Daoy (cell line): Measurements from ENCODE around the gene DENND4B. TPM values are rescaled to one million over a fixed set of nuclear protein-coding genes. Genes with fewer than 3 reads are reported as not detected.
A peak's percentile ranks its signal among the peaks of the same experiment; 100 is the strongest.

Experiments used
- DNase-seq: peaks from one replicate; pipeline ENCODE4 v3.0.0-alpha.2; 2015; ENCODE audit warnings: low read depth
- total RNA-seq: library from RNA; depleted of rRNA; stranded (reverse); fragments of >200 nt; shearing (Covaris generic); gene quantifications from 2 replicates; pipeline ENCODE4 v1.2.3, GENCODE V29; 2014

The DENND4B gene
- total RNA-seq, 1 experiment from 2014 or later = 6.6 TPM

DNA sequence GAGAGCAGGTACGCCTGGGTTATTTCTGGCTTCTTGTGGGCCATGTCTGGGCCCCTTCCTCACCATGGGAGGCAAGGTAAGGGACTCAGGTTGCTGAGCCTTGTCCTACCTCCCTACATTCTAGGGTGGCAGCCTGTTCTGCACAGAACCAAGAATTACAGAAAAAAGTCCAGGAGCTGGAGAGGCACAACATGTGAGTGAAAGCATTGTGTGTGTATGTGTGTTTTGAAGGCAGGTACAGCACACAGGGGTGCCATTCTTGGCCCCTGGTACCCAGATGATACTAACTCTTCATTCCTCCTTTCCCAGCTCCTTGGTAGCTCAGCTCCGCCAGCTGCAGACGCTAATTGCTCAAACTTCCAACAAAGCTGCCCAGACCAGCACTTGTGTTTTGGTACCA is 26.6 kb upstream of the DENND4B start:
- DNase-seq = no peak

DNA sequence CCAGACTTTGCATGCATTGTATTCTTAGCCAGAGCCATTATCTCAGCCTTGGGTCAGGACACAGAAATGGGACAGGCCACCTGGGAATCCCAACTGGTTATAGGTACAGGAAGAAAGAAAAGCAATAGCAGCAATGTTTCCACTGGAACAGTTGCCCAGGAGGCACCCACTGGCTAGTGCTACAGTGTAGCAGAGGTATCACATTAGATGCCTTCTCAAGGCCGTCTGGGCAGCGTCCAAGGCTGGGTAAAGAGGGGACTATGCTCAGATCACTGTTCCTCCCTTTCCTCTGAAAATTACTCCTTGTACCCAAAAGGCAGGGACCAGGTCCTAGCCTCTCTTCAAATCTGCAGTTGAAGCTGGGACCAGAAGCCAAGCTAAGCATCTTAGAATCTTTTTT is 23.8 kb upstream of the DENND4B start:
- DNase-seq = no peak

DNA sequence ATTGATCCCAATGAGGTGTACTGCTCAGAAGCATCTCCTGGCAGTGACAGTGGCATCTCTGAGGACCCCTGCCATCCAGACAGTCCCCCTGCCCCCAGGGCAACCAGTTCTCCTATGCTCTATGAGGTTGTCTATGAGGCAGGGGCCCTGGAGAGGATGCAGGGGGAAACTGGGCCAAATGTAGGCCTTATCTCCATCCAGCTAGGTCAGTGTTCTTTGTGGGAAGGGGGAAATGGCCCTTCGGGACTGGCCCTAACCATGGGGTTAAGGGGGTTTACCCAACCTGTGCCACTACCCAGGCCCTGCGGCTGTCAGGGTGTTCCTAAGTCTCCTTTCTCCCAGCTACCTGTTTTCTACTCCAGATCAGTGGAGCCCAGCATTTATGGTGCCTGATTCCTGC is 22.5 kb upstream of the DENND4B start:
- DNase-seq = no peak

DNA sequence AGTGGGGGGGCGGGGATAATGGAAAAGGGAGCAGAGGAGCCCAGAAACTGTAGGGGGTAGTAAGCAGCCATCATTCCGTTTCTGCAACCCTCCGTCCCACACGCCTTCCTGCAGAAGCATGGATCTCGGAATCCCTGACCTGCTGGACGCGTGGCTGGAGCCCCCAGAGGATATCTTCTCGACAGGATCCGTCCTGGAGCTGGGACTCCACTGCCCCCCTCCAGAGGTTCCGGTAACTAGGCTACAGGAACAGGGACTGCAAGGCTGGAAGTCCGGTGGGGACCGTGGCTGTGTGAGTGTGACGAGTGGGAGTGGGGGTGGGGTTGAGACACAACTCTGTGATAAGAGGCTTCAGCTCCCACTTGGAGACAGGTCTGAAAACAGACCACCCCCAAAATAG is 21.9 kb upstream of the DENND4B start:
- no peak for DNase-seq

DNA sequence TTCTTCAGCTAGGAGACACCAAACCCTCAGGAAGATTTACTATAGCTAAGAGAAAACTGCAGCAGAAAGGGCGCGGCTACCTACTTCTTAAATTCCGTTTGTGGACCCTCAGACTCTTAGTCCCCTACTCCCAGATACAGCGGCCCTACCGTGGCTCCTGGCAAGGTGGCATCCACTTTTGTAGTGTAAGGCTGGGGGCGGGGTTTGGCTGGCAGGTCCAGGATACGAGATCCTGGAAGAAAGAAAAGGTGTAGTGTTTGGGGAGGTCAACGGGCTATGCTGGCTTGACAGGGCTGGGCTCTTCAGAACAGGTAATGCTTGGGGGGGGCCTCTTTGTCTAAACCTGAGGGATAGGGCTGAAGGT is 21.5 kb upstream of the DENND4B start:
- DNase-seq = no peak

DNA sequence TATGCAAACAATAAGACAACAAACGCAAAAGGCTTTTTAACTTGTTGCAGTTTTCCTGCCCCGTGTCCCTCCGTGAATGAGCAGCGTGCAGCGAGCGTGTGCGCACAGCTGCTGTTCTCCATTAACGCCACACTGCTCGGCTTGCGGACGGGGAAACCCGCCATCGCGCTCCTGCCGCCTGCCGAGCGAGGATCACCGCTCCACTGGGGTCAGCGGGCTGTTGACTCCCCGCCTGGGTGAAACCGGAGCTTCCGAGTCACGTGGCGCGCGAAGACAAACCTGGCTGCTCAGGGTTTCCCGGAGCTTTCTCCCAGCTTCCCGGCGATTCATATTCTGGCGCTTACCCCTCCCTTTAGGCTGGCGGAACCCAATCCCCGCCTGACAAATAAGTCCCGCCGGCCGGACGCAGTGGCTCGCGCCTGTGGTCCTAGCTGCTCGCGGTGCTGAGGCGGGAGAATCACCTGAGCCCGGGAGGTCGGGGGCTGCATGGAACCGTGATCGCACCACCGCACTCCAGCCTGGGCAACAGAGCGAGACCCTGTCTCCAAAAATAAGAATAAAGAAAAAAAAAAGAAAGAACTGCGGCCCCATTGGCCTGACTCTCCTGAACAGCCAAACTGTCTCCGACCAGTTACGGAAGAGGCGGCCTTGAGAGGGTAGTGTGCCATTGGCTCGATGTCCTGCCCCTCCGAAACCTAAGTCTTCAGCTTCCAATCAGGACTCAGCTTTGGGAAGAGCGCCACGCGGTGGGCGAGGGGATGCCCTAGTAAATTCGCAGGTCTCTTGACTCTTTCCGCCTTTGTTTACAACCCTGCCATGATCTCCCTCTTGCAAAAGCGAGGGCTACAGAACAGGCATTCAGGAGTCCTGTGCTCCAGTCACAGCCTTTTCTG is 20.8 kb upstream of the DENND4B start, which contains the start of gene CREB3L4:
CREB3L4 (plus strand) TSS at position 796 of the 893 bp plus-strand sequence. CDS start 624 bp downstream, outside the sequence.
- peak; percentile 98 for DNase-seq

DNA sequence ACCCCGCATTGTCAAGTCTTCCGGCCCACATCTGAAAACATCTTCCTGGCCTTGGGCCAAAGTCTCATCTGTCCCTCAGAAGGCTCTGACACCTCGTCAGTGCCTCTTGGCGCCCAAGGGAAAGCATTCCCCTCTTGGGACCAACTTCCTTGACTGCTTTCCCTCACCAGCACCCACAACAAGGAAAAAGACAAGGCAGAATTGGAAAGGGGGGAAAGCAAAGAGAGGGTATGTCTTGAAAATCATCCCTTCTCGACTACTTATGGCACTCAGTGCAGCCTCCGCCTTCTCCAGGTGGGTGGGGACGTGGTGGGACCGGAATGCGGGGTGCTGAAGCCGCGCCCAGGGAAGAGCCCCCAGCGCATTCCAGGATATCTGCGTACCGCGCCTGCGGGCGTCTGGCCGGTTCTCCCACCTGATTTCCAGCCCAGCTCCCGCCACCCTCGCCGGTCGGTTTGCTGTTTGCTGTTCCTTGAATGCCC is 17.4 kb upstream of the DENND4B start:
- DNase-seq = peak; percentile 71

DNA sequence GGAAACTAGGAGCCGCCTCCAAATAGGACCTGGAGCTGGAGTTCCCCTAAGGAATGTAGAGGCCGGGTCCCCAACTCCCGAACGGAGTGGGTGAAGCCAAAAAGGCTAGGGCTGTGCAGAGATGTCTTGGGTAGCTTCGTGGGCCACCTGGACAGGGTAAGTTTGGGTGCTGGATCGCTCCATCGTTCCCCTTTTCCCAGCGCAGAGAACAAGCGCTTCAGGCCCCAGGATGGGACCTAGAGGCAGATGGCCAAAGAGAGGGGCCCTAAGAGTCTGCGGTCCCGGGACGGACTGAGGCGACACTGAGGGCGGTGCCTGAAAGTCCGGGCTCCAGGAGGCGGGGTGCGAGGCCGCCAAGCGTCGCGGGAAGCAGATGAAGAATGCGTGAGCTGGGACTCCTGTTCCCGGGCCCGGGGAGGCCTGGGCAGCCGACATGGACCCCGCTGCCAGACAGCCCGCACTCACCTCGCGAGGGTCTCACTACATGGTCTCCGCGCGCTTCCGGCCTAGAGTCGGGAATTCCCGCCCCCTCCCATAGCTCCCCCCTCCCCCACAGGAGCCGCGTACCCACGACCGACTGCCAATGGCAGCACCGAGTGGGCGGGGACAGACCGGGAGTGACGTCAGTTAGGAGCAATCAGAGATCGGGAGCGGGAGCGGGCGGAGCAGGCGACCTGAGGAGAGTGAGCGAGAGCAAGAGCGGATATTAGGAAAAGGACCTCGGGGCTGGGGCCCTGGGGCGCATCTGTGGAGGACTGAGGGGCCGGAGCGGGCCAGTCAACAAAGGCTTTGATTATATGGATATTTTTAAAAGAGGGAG is 16.7 kb upstream of the DENND4B start, which contains the start of gene SLC39A1:
SLC39A1 (minus strand) TSS at position 508 of the 820 bp plus-strand sequence. CDS start 822 bp downstream, outside the sequence.
- DNase-seq = peak; percentile 99

DNA sequence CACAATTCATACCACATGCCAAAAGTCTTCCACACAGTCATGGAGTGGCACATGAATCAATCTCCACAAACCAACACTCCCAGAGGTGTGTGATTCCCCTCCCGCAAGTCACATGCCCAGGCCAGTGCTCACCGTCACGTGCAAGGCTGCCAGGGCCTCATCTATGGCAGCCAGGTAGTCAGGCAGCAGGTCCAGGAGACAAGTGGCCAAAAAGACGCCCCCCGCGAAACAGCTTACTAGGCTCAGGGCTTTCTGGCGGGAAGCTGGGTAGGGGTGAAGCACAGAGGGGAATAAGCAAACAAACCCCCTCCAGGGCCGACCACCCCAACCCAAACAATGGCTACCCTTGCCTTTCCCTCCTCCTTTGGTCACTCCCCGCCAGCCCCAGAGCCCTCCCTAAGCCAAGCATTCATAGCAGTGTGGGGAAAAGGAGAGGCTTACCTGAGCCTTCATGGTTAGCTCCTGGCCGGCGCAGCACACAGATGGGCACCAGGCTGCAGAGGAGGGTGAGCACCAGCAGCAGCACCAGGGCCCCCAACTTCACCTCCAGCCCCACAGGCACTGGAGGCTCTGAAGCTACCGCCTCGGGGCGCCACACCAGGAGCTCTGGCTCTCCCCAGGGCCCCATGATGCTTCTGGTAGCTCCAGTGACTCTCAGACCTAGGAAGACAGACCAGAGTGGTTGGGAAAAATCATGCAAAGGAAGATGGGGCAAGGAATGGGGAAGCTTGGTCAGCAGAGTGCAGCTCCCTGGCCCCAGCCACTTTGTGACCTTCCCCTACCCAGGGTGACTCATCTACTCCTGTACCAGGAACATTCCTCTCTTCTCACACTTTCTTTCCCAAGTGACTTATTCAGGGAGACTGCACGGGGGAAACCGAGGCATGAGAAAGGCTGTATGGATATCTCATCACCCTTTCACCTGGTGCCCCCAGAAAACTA is 15.8 kb upstream of the DENND4B start:
- peak; percentile 55 for DNase-seq

DNA sequence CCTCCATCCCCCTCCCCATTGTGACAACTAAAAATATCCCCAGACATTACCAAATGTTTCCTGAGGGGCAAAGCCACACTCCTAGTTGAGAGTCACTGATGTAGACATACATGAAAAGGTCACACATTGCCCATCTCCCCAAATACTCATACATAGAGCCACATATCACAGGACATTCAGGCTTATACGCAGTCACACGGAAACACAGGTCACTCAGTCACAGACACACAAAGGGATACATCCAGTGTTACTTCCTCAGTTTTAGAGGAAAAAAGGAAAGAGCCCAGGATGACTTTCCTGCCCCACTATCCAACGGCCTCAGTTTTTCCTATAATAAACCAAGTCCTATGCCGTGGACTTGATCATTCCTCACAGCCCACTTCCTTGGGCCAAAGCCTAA is 14.9 kb upstream of the DENND4B start:
- no peak for DNase-seq

DNA sequence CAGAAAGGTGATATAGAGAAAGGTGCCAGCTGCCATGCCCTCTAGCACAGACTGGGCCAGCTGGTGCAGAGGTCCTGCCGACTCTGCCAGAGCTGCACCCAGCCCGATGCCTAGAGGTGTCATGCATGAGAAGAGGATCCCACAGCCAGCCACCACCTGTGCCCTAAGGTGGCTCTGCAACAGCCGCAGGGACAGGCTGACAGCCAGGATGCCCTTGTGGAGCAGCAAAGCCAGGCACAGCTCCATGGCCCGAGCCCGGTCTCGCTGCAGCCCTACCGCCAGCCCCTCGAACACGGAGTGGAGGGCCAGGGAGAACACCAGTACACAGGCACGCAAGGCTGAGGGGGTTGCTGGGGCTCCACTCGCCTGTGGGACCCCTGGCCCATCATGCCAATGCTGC is 13.7 kb upstream of the DENND4B start:
- DNase-seq = no peak

DNA sequence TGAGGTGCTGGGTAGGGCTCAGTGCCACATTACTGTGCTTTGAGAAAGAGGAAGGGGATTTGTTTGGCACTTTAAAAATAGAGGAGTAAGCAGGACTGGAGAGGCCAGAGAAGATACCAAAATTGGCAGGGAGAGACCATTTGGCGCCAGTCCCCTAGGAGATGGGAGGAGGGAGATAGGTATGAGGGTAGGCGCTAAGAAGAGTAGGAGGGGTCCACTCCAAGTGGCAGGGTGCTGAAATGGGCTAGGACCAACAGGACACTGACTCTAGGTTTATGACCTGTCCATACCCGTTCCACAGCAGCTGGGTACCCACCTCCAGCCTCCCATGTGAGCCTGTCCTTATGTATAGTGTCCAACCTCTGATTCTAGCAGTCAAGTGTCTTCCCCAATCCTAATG is 12.9 kb upstream of the DENND4B start:
- no peak for DNase-seq

DNA sequence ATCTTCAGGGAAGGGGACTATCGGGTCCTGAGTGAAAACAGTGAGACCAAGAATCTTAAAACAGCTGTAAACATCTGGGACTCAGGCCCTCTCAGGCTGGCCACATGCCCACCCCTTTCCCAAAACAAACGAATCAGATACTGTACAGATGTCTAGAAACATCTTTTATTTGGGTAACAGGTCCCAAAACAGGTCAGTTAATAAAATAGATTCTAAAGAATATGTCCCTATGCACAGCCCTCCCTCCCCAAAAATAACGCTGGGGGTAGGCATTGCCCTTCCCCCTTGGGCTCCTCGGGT is 12.4 kb upstream of the DENND4B start:
- no peak for DNase-seq

DNA sequence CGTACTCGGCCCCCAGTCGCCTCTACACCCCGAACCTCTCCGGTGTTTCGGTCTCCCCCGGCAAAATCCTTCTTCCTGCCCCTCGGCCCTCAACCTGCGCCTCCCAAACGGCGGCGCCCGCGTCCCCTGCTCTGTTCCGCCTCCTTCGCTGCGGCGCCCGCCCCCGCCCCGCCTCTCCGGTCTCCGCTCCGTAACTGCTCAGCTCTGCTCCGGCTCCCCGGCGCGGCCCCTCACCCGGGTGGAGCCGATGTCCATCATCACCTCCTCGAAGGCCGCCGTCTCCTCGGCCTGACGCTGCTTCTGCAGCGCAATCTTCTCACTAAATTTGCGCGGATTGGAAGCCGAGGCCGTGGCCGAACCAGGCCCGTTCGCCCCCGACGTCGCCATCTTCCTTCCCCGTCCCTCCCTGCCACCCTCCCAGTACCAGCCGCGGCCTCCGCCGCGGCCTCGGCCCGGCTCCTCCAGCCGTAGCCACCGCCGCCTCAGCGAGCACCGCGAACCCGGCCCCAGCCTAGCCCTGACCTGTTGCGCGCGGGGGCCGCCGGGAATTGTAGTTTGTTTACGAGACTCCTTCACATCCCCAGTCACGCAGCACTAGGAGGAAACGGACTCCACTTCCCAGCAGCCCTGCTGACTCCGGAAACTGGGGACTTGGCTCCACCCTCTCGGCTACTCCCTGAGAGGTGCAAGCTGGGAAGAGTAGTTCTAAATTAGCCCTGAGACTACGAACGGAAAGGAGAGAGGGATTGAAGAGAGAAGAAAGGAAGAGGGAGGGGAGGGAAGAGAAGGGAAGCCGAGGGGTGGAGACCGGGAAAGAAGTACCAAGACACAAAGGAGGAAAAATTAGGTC is 11.8 kb upstream of the DENND4B start, which contains the start of gene CRTC2:
CRTC2 (minus strand) TSS at position 502 of the 850 bp plus-strand sequence; CDS start at position 387, 115 bp downstream.
- DNase-seq = peak; percentile 99

DNA sequence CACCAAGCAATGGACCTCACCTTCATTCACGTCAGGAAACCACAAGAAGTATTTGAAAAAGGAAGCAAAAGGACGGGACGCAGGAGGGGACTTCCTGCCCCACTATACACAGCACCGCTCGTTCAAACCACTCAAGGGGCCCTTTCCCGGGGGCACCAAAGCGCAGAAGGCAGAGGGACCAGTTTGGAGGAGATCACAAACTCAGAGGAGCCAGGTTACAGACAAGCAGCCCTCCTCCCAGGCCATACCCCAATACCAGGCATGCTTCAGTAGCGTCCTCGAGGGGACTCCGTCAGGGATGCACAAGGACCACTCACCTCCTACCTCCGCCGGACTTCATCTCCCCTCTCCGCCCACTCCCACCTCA is 11.2 kb upstream of the DENND4B start:
- DNase-seq = peak; percentile 45

DNA sequence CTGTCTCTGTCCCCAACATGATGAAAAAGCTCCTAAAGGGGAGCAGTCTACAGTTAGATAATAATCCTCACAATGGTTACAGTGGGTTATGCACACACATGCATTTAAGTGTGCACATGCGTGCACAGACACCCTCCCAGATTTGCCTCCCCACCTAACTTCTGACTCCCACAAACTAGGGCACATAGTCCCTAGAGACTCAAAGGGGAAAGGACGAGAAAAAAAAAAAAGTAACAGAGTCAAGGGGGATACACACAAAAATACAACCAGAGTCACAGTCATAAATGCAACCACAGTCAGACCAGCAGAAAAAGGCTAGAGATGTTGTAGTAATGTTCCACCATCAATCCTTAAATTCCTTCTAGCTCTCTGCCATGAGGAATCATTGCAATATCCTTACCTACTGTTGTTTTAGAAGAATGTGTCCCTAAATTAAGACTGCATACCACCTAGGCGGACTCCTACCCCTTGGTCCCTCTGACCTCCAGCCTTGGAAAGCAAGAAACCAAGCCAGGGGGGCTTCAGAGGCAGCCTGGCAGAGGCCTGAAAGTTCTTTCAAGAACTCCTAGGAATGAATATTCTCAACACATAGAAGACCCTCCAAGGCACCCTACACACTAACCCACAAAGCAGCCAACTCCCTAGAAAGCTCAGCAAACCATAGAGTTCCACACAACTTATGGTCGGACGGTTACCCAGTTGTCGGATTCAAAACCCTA is 10.6 kb upstream of the DENND4B start:
- DNase-seq = no peak

DNA sequence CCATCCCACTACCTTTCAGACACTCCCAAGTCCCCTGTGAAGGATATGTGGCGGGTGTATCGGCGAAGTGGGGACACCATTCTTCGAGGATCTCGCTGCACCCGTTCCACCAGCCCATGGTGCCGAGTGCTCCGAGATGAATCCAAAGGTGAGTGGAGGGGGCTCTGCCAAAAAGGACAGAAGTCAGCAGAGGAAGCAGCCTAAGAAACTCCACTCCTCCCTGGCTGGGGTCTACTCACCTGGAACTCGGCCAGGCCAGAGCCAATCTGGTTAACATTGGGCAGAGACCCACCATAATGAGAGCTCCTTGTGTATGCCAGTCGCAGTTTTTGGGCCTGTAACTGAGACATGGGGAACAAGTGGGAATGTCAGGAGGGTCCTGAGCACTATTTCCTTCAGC is 8.3 kb upstream of the DENND4B start:
- DNase-seq = no peak

DNA sequence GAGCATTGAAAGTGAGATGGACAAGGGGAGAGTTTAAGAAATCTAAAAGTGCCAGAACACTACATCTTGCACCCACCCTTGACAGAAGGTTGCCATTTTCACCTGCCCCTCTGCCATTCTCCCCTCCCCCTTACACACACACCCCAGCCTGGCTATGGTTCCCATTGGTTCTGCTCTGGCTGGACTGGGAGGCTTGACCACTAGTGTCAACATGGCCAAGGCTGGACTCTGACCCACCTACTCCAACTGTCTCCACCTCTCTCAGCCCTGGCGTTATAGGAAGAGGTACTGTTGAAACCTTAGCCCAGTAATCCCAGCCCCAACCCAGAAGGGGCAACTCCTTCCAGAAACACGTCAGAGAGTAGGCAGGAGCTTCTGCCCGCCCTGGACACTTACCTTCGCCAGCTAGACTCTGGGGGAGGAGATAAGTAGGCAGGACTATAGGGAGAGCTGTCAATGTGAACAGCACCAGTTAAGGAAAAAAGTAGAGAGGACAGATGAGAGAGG is 7.4 kb upstream of the DENND4B start:
- DNase-seq = no peak

DNA sequence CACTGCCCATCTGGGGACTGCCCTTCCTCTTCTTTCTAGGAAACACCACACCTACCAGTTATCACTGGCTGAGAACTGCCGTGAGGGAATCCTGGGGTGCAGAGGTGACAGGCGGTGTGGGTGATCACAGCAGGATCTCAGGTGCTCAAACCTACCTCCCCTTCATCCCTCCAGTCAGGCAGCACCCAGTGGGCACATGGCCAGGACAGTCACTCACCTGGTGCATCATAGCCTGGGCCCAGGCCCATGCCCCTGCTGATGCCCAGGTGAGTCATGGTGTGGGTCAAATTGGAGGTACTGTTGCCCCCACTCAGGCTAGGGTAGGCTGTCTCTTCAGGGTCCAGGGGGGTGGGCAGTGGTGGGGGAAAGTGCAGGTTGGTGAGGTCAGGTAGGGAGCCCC is 5.3 kb upstream of the DENND4B start:
- no peak for DNase-seq

DNA sequence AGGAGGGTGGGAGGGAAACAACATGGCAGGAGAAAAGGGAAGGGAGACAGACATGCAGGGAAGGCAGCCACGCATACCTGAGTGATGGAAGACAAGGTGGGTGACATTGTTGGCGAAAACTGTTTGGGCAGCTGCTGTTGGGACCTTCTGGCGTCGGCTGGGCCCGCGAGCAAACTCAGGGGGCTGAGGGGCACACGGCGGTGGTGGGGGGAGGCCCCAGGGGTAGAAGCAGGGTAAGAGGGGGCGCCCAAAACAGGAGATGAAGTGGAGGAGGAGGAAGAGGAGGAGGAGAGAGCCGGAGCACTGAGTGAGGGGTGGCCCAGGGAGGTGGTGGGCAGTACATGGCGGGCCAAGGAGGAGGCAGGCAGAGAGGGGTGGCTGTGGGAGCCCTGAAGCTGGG is 4.7 kb upstream of the DENND4B start:
- no peak for DNase-seq
